D721Med (cell line): ENCODE measurements around the gene REV3L.
"Not testable (repeated sequence)": the region's sequence is repeated elsewhere in the genome, so short reads cannot be mapped to it uniquely, and the experiment has no call there.

ENCODE experiments used
- DNase-seq: peaks from one replicate; pipeline ENCODE4 v3.0.0; 2011; ENCODE audit warnings: low spot score; ENCODE audit not compliant: insufficient read length
- FAIRE-seq: peaks from 2 replicates; lab custom pipeline; 2011; peaks lifted over from hg19 to GRCh38; lab: Jason Lieb, UNC
- CTCF ChIP-seq: IDR thresholded peaks from 2 replicates; pipeline ENCODE4 v1.5.1; 2012; ENCODE audit warnings: mild to moderate bottlenecking, control low read depth; ENCODE audit not compliant: insufficient read depth; ENCODE audit errors: missing control alignments

Gene REV3L

GRCh38 chr6:111301946-111302345 is 181.1 kb downstream of the REV3L start:
- no peak for TF ChIP-seq CTCF
- FAIRE-seq (no peak), DNase-seq (no peak)

- not testable (repeated sequence) for DNase-seq, FAIRE-seq
Measured at GRCh38 chr6:111300938-111301800, 181.8 kb downstream of the REV3L start.

GRCh38 chr6:111297776-111298175 is 185.2 kb downstream of the REV3L start:
- DNase-seq (no peak), FAIRE-seq (no peak)
- no peak for TF ChIP-seq CTCF

GRCh38 chr6:111294374-111294967 is 188.5 kb downstream of the REV3L start:
- TF ChIP-seq CTCF = no peak
- FAIRE-seq (no peak), DNase-seq (no peak)

GRCh38 chr6:111291336-111292259 is 191.4 kb downstream of the REV3L start:
- DNase-seq (no peak), FAIRE-seq (no peak)

GRCh38 chr6:111290689-111291335 is 192.2 kb downstream of the REV3L start:
- not testable (repeated sequence) for FAIRE-seq, DNase-seq

More at GRCh38 chr6:111291336-111292259, 191.4 kb downstream of the REV3L start:
- TF ChIP-seq CTCF = no peak

GRCh38 chr6:111284356-111284755 is 198.7 kb downstream of the REV3L start:
- DNase-seq, FAIRE-seq: not testable (repeated sequence)

GRCh38 chr6:111283707-111284106 is 199.3 kb downstream of the REV3L start:
- no peak for TF ChIP-seq CTCF
- DNase-seq (no peak), FAIRE-seq (no peak)
